ENCODE results near the gene ZNF211.

Gene ZNF211

DNA sequence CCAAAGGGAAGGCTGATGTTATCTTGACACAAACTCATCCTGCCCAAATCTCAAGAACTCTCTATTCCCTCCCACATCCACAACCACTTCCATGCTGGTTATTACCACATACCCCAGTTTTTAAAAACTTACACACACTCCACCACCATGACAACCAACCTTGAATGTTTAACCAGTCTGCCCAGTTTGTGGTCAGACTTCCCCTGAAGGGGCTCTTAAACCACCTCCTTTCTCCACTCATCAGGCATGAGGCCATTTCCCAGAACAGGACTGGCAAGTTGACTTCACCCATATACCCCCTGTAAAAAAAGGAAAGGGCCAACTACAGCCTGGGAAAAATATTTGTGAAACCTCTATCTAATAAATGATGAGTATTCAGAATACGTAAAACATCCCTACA, 23.4 kb downstream of the ZNF211 start:
- no peak for DNase-seq

DNA sequence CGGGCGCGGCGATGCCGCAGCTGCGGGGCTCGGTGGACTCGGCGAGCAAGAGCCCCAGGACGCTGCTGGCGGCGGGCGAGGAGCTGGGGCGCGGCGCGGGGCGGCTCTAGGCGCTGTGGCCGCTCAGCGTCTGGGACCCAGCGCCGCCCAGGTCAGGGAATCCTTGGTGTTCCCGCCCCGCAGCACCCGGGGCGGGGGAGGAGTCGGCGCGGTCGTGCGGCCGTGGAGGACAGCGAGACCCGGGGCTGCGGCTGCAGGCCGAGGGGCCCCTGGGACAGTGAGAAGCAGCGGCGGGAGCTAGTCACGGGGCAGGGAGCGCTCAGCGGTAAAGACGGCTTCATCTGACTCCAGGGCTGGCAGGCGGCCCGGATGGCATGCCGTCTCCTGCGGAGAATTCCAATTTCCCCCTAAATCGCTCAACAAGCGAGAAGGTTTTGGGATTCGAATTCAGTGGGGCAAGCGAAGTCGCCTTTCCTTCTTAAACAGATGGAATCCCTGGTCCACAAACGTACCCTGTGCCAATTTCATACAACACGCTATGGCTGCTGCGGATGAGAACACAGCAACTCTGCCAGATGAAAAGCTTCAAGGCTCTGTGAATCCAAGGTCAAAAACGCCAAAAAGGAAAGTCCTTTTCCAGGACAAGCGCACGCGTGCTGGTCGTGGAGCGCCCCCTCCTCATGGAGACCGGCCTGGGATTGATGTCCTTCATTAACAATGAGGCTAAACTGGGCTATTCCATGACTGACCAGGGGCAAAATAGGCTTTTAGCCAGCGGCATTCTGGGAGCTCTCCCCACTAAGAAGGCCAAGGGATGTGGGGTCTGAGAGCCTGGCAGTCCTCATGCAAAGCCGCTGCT, 31.5 kb downstream of the ZNF211 start:
- peak; percentile 21 to 25 for DNase-seq

DNA sequence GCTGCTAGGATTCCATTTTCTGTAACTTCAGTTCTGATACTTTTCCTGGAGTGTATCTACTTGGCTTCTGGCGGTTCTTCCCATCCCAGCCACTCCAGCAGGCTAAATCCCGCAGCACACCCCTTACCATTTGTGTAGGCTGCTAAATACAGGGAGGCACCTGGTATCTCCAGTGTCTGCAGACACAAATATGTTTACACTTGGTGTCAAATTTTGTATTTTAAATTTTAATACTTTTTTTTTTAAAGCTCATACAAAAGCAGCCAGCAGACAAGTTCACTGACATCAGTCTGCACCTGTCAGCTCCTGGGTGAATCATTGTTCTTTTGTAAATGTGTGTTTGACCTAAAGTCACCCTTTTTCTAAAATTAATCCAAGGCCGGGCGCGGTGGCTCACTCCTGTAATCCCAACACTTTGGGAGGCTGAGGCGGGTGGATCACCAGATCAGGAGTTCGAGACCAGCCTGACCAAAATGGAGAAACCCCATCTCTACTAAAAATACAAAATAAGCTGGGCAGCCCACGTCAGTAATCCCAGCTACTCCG, 32.4 kb downstream of the ZNF211 start:
- no peak for DNase-seq

DNA sequence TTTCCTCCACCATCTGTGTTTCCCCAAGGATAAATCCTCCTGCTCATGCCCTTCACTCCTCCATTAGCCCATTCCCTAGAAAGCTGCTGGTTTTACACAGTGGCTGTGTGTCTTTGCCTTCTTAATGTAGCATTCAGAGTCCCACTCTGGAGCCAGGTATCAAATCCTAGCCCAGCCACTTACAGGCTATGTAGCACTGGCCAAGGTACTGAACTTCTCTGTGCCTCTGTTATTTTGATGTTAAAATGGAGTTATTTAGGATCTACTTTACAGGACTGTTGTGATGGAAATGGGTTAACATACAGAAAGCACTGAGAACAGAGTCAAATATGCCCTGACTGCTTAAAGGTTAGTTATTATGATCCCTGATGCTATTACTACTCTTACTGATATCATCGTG, 34.3 kb downstream of the ZNF211 start:
- DNase-seq: no peak

DNA sequence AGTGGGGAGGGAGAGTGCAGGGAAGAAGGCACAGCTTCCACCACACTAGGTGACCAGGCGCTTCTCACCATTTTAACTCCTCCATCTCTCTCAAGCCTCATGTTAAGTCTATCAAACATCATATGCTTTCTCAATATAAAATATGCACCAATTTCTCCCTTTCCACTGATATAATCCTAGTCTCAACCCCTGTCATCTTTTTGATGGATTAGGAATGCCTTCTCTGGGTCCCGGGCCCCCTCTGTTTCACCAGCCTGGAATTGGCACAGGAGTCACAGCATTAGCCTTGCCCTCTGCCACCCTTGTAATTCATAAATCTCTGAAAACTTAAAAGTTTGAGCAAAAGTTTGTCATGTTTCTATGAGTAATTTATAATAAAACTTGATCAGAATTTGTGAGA, 35.7 kb downstream of the ZNF211 start, which contains the start of gene ZSCAN4:
Gene ZSCAN4, plus strand, starts transcription at position 301 of the 400 bp plus-strand sequence. CDS start 7,211 bp downstream, outside the sequence.
- no peak for DNase-seq

DNA sequence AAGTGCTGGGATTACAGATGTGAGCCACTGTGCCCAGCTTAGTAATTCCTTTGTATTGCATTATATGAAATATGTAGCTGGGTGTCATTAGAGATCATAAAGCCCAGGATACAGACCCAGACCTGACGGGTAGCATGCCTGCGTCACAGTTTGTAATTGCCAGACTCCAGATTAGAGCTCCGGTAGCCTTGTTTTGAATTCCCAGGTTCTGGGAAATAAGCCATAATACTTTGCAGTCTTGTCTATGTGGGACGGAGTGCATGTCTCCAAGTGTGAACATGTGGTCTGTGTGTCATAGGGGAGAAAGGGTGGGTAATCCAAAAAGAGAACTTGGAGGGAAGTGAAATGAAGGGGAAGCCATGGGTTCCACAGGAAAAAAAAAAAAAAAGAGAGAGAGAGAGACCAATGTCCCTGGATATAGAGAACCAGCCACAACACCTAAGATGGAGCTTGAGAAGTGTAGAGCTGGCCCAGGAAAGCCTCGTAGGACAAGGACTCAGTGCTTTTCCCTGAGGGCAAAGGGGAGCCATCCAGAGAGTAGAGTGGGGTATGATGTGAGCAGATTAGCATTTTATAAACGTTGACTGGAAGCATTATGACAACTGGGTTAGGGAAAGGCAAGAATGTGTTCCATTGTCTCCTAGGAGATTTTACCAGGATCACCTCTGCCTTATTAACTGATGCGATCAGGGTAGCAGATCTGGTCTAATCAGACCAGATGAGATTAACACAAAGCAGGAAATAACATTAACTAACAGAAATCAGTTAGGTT, 38.3 kb downstream of the ZNF211 start:
- DNase-seq: no peak

DNA sequence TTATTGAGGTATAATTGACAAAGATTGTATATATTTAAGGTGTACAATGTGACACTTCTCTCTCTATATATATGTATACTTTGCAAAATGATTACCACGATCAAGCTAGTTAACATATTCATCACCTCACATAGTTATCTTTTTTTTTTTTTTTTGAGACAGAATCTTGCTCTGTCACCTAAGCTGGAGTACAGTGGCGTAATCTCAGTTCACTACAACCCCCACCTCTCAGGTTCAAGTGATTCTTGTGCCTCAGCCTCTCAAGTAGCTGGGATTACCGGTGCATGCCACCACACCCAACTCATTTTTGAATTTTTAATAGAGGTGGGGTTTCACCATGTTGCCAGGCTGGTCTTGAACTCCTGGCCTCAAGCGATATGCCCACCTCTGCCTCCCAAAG, 39.5 kb downstream of the ZNF211 start:
- DNase-seq: no peak

DNA sequence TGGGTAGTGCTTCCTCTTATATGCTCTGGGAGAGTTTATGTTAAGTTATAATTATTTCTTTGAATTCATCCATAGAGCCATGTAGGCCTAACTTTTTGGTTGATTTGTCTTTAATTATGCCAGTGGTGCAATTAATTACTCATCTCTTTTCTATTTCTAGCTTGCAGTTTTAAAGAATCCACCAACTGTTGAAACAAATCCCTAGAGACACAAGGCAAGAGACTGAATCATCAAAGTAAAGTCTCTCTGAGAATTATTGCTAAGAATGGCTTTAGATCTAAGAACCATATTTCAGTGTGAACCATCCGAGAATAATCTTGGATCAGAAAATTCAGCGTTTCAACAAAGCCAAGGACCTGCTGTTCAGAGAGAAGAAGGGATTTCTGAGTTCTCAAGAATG, 42.9 kb downstream of the ZNF211 start:
- no peak for DNase-seq

DNA sequence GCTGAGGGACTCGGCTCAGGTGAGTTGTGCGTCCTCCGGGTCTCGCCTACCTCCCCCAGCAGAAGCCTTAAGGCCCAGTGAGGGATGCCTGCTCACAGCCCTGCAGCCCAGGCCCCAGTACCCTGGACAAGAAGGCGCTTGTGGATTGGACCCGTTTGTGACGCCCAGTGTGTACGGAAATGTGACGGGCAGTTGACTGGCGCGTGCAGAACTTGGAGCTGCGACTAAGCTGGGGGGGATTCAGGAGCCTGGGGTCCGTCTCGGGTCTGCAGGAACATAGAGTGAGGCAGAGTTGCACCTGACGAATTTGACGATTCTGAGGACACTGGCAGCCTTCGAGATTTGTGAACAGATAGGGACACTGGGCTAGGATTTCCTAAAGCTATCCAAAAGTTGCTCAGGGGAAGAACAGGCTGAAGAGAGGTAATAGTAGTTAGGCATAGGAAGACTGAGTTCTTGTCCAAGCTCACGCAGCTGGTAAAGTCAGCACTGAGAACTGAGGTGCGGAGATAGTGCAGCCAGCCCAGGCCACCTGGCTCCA, 49.3 kb downstream of the ZNF211 start:
- DNase-seq: no peak

DNA sequence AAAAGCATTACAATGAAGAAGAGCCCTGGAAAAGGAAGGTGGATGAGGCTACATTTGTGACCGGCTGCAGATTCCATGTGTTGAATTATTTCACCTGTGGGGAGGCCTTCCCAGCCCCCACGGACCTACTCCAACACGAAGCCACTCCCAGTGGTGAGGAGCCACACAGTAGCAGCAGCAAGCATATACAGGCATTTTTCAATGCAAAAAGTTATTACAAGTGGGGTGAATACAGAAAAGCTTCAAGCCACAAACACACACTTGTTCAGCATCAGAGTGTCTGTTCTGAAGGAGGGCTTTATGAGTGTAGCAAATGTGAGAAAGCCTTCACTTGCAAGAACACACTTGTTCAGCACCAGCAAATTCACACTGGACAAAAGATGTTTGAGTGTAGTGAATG, 53.8 kb downstream of the ZNF211 start:
- no peak for DNase-seq

DNA sequence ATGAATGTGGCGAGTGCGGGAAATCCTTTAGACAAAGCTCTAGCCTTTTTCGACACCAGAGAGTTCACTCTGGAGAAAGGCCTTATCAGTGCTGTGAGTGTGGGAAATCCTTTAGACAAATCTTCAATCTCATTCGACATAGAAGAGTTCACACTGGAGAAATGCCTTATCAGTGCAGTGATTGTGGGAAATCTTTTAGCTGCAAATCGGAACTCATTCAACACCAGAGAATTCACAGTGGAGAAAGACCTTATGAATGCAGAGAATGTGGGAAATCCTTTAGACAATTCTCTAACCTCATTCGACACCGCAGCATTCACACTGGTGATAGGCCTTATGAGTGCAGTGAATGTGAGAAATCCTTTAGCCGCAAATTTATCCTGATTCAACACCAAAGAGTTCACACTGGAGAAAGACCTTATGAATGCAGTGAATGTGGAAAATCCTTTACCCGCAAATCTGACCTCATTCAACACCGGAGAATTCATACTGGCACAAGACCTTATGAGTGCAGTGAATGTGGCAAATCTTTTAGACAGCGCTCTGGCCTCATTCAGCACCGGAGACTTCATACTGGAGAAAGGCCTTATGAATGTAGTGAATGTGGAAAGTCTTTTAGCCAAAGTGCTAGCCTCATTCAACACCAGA, 54.5 kb downstream of the ZNF211 start:
- DNase-seq: no peak

DNA sequence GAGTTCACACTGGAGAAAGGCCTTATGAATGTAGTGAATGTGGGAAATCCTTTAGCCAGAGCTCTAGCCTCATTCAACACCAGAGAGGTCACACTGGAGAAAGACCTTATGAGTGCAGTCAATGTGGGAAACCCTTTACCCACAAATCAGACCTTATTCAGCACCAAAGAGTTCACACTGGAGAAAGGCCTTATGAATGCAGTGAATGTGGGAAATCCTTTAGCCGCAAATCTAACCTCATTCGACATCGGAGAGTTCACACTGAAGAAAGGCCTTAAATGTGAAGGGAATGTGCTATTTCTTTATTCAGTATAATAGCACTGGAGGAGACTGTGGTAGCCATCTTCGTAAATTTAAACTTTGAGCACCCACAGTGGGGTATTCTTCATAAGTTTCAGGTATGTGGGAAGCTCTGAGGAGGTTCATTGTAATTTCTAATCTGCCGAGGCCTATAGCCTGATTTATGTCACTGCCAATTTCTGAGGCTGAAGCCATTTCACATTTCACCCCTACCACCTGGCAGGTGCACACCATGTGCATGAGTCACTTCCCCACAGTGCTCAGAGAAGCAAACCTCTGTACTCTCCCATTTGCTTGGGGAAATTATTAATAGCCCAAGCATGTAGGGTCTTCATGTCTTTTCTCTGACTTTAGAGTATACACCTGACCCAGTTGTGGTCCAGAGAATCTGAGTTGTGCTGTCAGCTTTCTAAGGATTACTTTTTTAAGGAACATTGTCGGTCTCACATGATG, 55.2 kb downstream of the ZNF211 start:
- DNase-seq: no peak

DNA sequence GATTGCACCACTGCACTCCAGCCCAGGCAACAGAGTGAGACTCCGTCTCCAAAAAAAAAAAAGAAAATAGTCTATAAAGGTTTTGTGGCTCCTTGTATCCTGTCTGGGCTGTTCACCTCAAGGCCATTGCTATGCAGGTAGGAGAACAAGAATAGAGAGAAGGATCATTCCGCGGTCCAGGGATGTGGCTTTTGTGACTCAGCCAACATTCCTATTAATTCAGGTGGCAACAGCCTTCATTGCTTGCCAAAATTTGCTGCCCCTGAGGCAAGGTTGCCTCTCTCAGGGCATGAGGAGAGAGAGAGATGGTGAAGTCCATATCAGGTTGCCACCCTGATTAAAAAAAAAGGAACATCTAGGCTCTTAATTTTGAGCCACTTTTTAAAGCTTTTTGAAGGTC, 56.8 kb downstream of the ZNF211 start:
- DNase-seq: no peak
